K562 (cell line): ENCODE measurements around the gene CDC45. TPM values are rescaled to one million over a fixed set of nuclear protein-coding genes. Genes with fewer than 3 reads are reported as not detected.

Experiments used
- ADNP ChIP-seq: fragments of 200-800 bp; sonication (Bioruptor generic); IDR thresholded peaks from 2 replicates; pipeline ENCODE4 v1.6.1; 2016; ENCODE audit warnings: missing genetic modification characterization, missing compliant biosample characterization
- ETV5 ChIP-seq: sonication (generic); formaldehyde crosslinking; IDR thresholded peaks from 2 replicates; pipeline ENCODE4 v1.4.0; 2020; ENCODE audit warnings: low read depth, mild to moderate bottlenecking, missing genetic modification reagents
- KDM5B ChIP-seq: fragments of 200-600 bp; sonication (generic); IDR thresholded peaks from 2 replicates; pipeline ENCODE4 v1.6.1; 2012; ENCODE audit warnings: low read depth, mild to moderate bottlenecking, moderate library complexity, low read length, control low read depth, inconsistent platforms; ENCODE audit not compliant: insufficient replicate concordance
- MNT ChIP-seq, 2 experiments: fragments of 450-650 bp; conservative IDR thresholded peaks; 2 replicates each; pipeline ENCODE4 v1.6.1; 2017; ENCODE audit warnings: mild to moderate bottlenecking in 2 of 2, moderate library complexity in 2 of 2
- MYNN ChIP-seq, 2 experiments: sonication (generic); formaldehyde crosslinking in 1 of 2; IDR thresholded peaks; 2 replicates each; pipeline versions ENCODE4 v1.5.0 to v1.6.1; 2016 to 2020; ENCODE audit warnings: antibody characterized with exemption in 1 of 2, missing genetic modification reagents in 1 of 2
- NCOA4 ChIP-seq: fragments of 450-650 bp; IDR thresholded peaks from 2 replicates; pipeline ENCODE4 v1.6.1; 2018; ENCODE audit warnings: mild to moderate bottlenecking; ENCODE audit not compliant: partially characterized antibody
- PHF20 ChIP-seq: fragments of 450-650 bp; IDR thresholded peaks from 2 replicates; pipeline ENCODE4 v1.6.1; 2018; ENCODE audit not compliant: partially characterized antibody
- PPARD ChIP-seq: fragments of 250-450 bp; sonication (Bioruptor Pico); IDR thresholded peaks from 2 replicates; pipeline ENCODE4 v1.8.0; 2022; ENCODE audit warnings: inconsistent platforms, mild to moderate bottlenecking, moderate library complexity
- PRMT5 ChIP-seq: sonication (generic); formaldehyde crosslinking; IDR thresholded peaks from 2 replicates; pipeline ENCODE4 v1.5.0; 2020; ENCODE audit warnings: missing genetic modification reagents
- PYGO2 ChIP-seq: fragments of 450-650 bp; IDR thresholded peaks from 2 replicates; pipeline ENCODE4 v1.6.1; 2016; ENCODE audit warnings: mild to moderate bottlenecking, missing genetic modification characterization, moderate library complexity, missing compliant biosample characterization
- WHSC1 ChIP-seq: IDR thresholded peaks from one replicate; pipeline ENCODE4 v1.6.1; 2012; ENCODE audit warnings: low read length, control low read depth, inconsistent platforms
- polyA plus RNA-seq, 8 experiments: library from polyadenylated mRNA; depleted of rRNA in 4 of 8; stranded (reverse) in 5 of 8; unstranded in 3 of 8; fragments of >200 nt; fragmentation: Nextera tagmentation in 2 of 8; fragmentation: Illumina TruSeq in 1 of 8; extraction: Ambion mirVana in 2 of 8; extraction: Trizol in 1 of 8; gene quantifications; 2 replicates each; pipeline versions ENCODE4 v1.2.1 to v1.2.3, GENCODE V29; 2011 to 2014; ENCODE audit warnings: inconsistent platforms in 1 of 8, missing spikeins in 1 of 8
- total RNA-seq, 7 experiments: library from RNA; depleted of rRNA in 6 of 7; stranded (reverse); fragments of >200 nt in 6 of 7; fragmentation: Illumina TruSeq in 2 of 7; extraction: Trizol in 2 of 7; gene quantifications; 2 replicates each; pipeline versions ENCODE4 v1.2.1 to v1.2.3, GENCODE V29; 2011 to 2021; ENCODE audit warnings: low replicate concordance in 1 of 7
- TF ChIP-seq, protein P1 (sequence below): sonication (generic); formaldehyde crosslinking; IDR thresholded peaks from 2 replicates; pipeline ENCODE4 v1.8.1; 2023; ENCODE audit warnings: missing genetic modification reagents, mild to moderate bottlenecking, borderline replicate concordance
- TF ChIP-seq, protein P2 (sequence below): fragments of 250-450 bp; sonication (Bioruptor Pico); IDR thresholded peaks from 2 replicates; pipeline ENCODE4 v1.8.0; 2022; ENCODE audit warnings: moderate library complexity, mild to moderate bottlenecking, inconsistent platforms
- TF ChIP-seq, protein P3 (sequence below): fragments of 450-650 bp; IDR thresholded peaks from 2 replicates; pipeline ENCODE4 v1.6.1; 2016; ENCODE audit warnings: low read depth, mild to moderate bottlenecking, moderate library complexity
- TF ChIP-seq, protein P4 (sequence below): sonication (generic); formaldehyde crosslinking; IDR thresholded peaks from 2 replicates; pipeline ENCODE4 v1.8.0; 2022; ENCODE audit warnings: missing genetic modification reagents, mild to moderate bottlenecking, borderline replicate concordance
- TF ChIP-seq, protein P5 (sequence below): sonication (generic); formaldehyde crosslinking; IDR thresholded peaks from 2 replicates; pipeline ENCODE4 v1.9.0; 2022; ENCODE audit warnings: mild to moderate bottlenecking, missing genetic modification reagents

CDC45 gene
- total and polyA plus RNA-seq, 9 of the 15 experiments (the other 6 are each of a cell fraction or from before 2014, with no cell fraction given) = 251 to 580 (median 410) TPM

DNA sequence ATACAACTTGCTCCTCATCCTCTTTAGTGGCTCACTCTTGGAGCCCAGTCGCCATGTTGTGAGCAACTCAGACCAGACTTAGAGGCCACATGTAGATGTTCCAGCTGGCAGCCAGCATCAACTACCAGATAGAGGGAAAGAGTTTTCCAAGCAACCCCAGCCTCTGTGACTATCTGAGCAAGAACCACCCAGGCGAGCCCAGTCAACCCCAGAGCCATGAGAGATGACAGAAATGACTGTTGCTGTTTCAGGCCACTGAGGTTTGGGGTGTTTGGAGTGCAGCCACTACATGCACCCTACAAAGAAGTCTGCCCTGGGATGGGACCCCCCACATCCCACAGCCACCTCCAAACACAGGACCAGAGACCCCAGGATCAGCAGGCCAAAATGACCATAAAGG is 69.2 kb downstream of the CDC45 start (continued):
- TF ChIP-seq, protein P1, sequence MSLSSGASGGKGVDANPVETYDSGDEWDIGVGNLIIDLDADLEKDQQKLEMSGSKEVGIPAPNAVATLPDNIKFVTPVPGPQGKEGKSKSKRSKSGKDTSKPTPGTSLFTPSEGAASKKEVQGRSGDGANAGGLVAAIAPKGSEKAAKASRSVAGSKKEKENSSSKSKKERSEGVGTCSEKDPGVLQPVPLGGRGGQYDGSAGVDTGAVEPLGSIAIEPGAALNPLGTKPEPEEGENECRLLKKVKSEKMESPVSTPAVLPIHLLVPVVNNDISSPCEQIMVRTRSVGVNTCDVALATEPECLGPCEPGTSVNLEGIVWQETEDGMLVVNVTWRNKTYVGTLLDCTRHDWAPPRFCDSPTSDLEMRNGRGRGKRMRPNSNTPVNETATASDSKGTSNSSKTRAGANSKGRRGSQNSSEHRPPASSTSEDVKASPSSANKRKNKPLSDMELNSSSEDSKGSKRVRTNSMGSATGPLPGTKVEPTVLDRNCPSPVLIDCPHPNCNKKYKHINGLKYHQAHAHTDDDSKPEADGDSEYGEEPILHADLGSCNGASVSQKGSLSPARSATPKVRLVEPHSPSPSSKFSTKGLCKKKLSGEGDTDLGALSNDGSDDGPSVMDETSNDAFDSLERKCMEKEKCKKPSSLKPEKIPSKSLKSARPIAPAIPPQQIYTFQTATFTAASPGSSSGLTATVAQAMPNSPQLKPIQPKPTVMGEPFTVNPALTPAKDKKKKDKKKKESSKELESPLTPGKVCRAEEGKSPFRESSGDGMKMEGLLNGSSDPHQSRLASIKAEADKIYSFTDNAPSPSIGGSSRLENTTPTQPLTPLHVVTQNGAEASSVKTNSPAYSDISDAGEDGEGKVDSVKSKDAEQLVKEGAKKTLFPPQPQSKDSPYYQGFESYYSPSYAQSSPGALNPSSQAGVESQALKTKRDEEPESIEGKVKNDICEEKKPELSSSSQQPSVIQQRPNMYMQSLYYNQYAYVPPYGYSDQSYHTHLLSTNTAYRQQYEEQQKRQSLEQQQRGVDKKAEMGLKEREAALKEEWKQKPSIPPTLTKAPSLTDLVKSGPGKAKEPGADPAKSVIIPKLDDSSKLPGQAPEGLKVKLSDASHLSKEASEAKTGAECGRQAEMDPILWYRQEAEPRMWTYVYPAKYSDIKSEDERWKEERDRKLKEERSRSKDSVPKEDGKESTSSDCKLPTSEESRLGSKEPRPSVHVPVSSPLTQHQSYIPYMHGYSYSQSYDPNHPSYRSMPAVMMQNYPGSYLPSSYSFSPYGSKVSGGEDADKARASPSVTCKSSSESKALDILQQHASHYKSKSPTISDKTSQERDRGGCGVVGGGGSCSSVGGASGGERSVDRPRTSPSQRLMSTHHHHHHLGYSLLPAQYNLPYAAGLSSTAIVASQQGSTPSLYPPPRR (CRISPR knock-in tag) = no peak
- TF ChIP-seq ADNP (tag) (no peak), NCOA4 (no peak), ETV5 (no peak), PPARD (CRISPR knock-in tag) (0 out of 2 replicates have a peak, but pooled peaks have one; percentile 29), KDM5B (peak; percentile 34), WHSC1 (no peak), MYNN (IDR thresholded peaks at IDR 0.05) (no peak), MYNN (CRISPR knock-in tag; IDR thresholded peaks at IDR 0.05) (no peak), MNT (conservative IDR thresholded peaks at IDR 0.05) (no peak), PYGO2 (no peak), PRMT5 (CRISPR knock-in tag) (0 out of 2 replicates have a peak, but pooled peaks have one; percentile 36), PHF20 (no peak)
- TF ChIP-seq, protein P2, sequence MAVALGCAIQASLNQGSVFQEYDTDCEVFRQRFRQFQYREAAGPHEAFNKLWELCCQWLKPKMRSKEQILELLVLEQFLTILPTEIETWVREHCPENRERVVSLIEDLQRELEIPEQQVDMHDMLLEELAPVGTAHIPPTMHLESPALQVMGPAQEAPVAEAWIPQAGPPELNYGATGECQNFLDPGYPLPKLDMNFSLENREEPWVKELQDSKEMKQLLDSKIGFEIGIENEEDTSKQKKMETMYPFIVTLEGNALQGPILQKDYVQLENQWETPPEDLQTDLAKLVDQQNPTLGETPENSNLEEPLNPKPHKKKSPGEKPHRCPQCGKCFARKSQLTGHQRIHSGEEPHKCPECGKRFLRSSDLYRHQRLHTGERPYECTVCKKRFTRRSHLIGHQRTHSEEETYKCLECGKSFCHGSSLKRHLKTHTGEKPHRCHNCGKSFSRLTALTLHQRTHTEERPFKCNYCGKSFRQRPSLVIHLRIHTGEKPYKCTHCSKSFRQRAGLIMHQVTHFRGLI (CRISPR knock-in tag) = no peak
- TF ChIP-seq, protein P3, sequence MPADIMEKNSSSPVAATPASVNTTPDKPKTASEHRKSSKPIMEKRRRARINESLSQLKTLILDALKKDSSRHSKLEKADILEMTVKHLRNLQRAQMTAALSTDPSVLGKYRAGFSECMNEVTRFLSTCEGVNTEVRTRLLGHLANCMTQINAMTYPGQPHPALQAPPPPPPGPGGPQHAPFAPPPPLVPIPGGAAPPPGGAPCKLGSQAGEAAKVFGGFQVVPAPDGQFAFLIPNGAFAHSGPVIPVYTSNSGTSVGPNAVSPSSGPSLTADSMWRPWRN = no peak
- TF ChIP-seq, protein P4, sequence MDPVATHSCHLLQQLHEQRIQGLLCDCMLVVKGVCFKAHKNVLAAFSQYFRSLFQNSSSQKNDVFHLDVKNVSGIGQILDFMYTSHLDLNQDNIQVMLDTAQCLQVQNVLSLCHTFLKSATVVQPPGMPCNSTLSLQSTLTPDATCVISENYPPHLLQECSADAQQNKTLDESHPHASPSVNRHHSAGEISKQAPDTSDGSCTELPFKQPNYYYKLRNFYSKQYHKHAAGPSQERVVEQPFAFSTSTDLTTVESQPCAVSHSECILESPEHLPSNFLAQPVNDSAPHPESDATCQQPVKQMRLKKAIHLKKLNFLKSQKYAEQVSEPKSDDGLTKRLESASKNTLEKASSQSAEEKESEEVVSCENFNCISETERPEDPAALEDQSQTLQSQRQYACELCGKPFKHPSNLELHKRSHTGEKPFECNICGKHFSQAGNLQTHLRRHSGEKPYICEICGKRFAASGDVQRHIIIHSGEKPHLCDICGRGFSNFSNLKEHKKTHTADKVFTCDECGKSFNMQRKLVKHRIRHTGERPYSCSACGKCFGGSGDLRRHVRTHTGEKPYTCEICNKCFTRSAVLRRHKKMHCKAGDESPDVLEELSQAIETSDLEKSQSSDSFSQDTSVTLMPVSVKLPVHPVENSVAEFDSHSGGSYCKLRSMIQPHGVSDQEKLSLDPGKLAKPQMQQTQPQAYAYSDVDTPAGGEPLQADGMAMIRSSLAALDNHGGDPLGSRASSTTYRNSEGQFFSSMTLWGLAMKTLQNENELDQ = no peak
- TF ChIP-seq, protein P5, sequence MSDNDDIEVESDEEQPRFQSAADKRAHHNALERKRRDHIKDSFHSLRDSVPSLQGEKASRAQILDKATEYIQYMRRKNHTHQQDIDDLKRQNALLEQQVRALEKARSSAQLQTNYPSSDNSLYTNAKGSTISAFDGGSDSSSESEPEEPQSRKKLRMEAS (CRISPR knock-in tag) = peak; percentile 46
